ENCODE measurements around the gene CHKB.

DNA sequence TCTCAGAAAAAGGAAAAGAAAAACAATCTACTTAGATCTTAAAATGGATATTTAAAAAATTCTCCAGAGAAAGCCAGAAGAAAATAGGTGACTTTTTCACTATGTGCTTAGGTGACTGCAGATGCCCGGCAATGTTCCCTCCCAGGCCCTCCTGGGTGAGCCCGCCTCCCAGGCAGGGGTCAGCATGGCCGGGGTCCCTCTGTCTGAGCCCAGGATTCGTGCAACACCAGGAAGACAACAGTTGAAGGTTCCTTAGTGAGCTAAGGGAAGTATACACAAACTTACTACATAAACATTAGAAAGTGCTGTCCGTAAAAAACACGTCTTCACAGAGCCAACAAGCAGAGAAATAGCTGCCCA, 29.5 kb upstream of the CHKB start:
- TF ChIP-seq, protein P1, sequence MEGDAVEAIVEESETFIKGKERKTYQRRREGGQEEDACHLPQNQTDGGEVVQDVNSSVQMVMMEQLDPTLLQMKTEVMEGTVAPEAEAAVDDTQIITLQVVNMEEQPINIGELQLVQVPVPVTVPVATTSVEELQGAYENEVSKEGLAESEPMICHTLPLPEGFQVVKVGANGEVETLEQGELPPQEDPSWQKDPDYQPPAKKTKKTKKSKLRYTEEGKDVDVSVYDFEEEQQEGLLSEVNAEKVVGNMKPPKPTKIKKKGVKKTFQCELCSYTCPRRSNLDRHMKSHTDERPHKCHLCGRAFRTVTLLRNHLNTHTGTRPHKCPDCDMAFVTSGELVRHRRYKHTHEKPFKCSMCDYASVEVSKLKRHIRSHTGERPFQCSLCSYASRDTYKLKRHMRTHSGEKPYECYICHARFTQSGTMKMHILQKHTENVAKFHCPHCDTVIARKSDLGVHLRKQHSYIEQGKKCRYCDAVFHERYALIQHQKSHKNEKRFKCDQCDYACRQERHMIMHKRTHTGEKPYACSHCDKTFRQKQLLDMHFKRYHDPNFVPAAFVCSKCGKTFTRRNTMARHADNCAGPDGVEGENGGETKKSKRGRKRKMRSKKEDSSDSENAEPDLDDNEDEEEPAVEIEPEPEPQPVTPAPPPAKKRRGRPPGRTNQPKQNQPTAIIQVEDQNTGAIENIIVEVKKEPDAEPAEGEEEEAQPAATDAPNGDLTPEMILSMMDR (IDR thresholded peaks at IDR 0.05), result no peak
- no peak for TF ChIP-seq POLR2A (IDR thresholded peaks at IDR 0.05)
